Measurements from ENCODE around the gene PTGER3.

GRCh38 chr1:71019233-71019969 lies 28.2 kb downstream of the PTGER3 start:
- no peak for TF ChIP-seq CTCF (IDR thresholded peaks at IDR 0.05; ENCODE audit: low read depth, low read length)
- TF ChIP-seq, protein P1, sequence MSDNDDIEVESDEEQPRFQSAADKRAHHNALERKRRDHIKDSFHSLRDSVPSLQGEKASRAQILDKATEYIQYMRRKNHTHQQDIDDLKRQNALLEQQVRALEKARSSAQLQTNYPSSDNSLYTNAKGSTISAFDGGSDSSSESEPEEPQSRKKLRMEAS (IDR thresholded peaks at IDR 0.05; ENCODE audit: low read depth, low read length), result no peak
- TF ChIP-seq POLR2A (IDR thresholded peaks at IDR 0.05; ENCODE audit: extremely low read depth, insufficient read length), result no peak
